Endothelial cell of umbilical vein (primary cell): ENCODE measurements around the gene TSFM. TPM values are rescaled to one million over a fixed set of nuclear protein-coding genes. Genes with fewer than 3 reads are reported as not detected.

Experiments
- BruUV-seq: library from RNA; stranded (reverse); fragments of 400-500 nt; replicated peaks from 2 replicates; lab custom pipeline; 2021; lab: Mats Ljungman, UMichigan
- CTCF ChIA-PET: fragments of 300-600, 350-600 bp; sonication (Branson Sonifier 250); formaldehyde crosslinking; loops from one replicate; lab custom pipeline; 2021; ENCODE audit warnings: antibody characterized with exemption, inconsistent platforms; lab: Charles Lee
- POLR2A ChIA-PET: fragments of 300-600, 350-600 bp; sonication (Branson Sonifier 250); formaldehyde crosslinking; loops from one replicate; lab custom pipeline; 2021; ENCODE audit warnings: antibody characterized with exemption, inconsistent platforms; lab: Charles Lee
- DNase-seq: peaks from one replicate; pipeline ENCODE4 v3.0.0-alpha.2; 2011; ENCODE audit warnings: low read depth, low spot score
- FAIRE-seq: peaks from 2 replicates; lab custom pipeline; 2011; peaks lifted over from hg19 to GRCh38; lab: Jason Lieb, UNC
- H2AFZ ChIP-seq: 2 replicates; pipeline ENCODE4 v1.6.0; 2012; ENCODE audit warnings: low read depth, low read length, control low read depth, inconsistent platforms
- H3K27ac ChIP-seq: 2 replicates; pipeline ENCODE4 v1.5.1; 2011; ENCODE audit warnings: low read depth, mild to moderate bottlenecking, control low read depth, low read length, moderate library complexity; ENCODE audit not compliant: insufficient read depth
- H3K27me3 ChIP-seq, 2 experiments: 2 replicates each; pipeline versions ENCODE4 v1.6.0 to v1.6.1; 2011; ENCODE audit warnings: low read length in 2 of 2, mixed read lengths in 1 of 2; ENCODE audit not compliant: control insufficient read depth in 2 of 2, insufficient read depth in 2 of 2
- H3K36me3 ChIP-seq, 2 experiments: 2 replicates in 1 of 2; 3 replicates in 1 of 2; pipeline ENCODE4 v1.5.1; 2011; ENCODE audit warnings: low read length in 2 of 2, mild to moderate bottlenecking in 1 of 2, moderate library complexity in 1 of 2; ENCODE audit not compliant: control insufficient read depth in 2 of 2, insufficient read depth in 2 of 2; ENCODE audit errors: extremely low read depth in 1 of 2
- H3K4me1 ChIP-seq: 3 replicates; pipeline ENCODE4 v1.5.1; 2011; ENCODE audit warnings: mild to moderate bottlenecking, low read length; ENCODE audit not compliant: control insufficient read depth, insufficient read depth; ENCODE audit errors: extremely low read depth
- H3K4me2 ChIP-seq: 2 replicates; pipeline ENCODE4 v1.6.1; 2011; ENCODE audit warnings: low read length, control low read depth, mixed read lengths; ENCODE audit not compliant: insufficient read depth
- H3K4me3 ChIP-seq, 3 experiments: fragments of 200-600 bp in 1 of 3; sonication (generic), shearing (Covaris generic) in 1 of 3; replicated peaks in 1 of 3; 2 replicates each; pipeline ENCODE4 v1.5.1; 2011 to 2016; ENCODE audit warnings: control low read depth in 3 of 3, low read length in 3 of 3, mild to moderate bottlenecking in 2 of 3, inconsistent platforms in 1 of 3, low read depth in 1 of 3, moderate library complexity in 1 of 3; ENCODE audit not compliant: insufficient read depth in 1 of 3
- H3K79me2 ChIP-seq: 2 replicates; pipeline ENCODE4 v1.6.0; 2012; ENCODE audit warnings: low read length, inconsistent platforms; ENCODE audit not compliant: control insufficient read depth, insufficient read depth
- H3K9ac ChIP-seq: replicated peaks from 2 replicates; pipeline ENCODE3; 2011; ENCODE audit warnings: low read length, control low read depth; ENCODE audit not compliant: insufficient read depth; ENCODE audit errors: extremely low read depth
- H3K9me1 ChIP-seq: replicated peaks from 3 replicates; pipeline ENCODE4 v1.6.0; 2011; ENCODE audit warnings: mild to moderate bottlenecking, low read length; ENCODE audit not compliant: control insufficient read depth, insufficient read depth; ENCODE audit errors: extremely low read depth
- H3K9me3 ChIP-seq: replicated peaks from 2 replicates; pipeline ENCODE4 v1.5.1; 2012; ENCODE audit warnings: low read length, inconsistent platforms; ENCODE audit not compliant: control insufficient read depth, insufficient read depth
- H4K20me1 ChIP-seq: replicated peaks from 2 replicates; pipeline ENCODE3; 2011; ENCODE audit warnings: mild to moderate bottlenecking, low read length; ENCODE audit not compliant: control insufficient read depth, insufficient read depth; ENCODE audit errors: extremely low read depth
- CTCF ChIP-seq, 2 donors: IDR thresholded peaks; 1 replicate in 1 of 2; 2 replicates in 1 of 2; pipeline ENCODE4 v1.5.1; 2011; ENCODE audit warnings: low read length in 2 of 2, mild to moderate bottlenecking in 2 of 2, moderate library complexity in 2 of 2, control low read depth in 1 of 2, inconsistent platforms in 1 of 2, low read depth in 1 of 2; ENCODE audit not compliant: insufficient read depth in 1 of 2; ENCODE audit errors: extremely low read depth in 1 of 2
- EZH2 ChIP-seq: IDR thresholded peaks from 2 replicates; pipeline ENCODE4 v1.6.1; 2012; ENCODE audit warnings: borderline replicate concordance, low read depth, mild to moderate bottlenecking, moderate library complexity, low read length, inconsistent platforms; ENCODE audit not compliant: severe bottlenecking
- FOS ChIP-seq: IDR thresholded peaks from 2 replicates; pipeline ENCODE4 v1.6.1; 2011; ENCODE audit warnings: mild to moderate bottlenecking, low read length, moderate library complexity, borderline replicate concordance; ENCODE audit not compliant: insufficient read depth
- GATA2 ChIP-seq: IDR thresholded peaks from 2 replicates; pipeline ENCODE4 v1.7.0; 2011; ENCODE audit warnings: low read depth, mild to moderate bottlenecking, moderate library complexity, mixed read lengths, low read length; ENCODE audit not compliant: insufficient read length, insufficient read depth
- JUN ChIP-seq: IDR thresholded peaks from 2 replicates; pipeline ENCODE4 v1.6.1; 2011; ENCODE audit warnings: borderline replicate concordance, low read depth; ENCODE audit not compliant: insufficient read length, insufficient read depth
- MYC ChIP-seq: IDR thresholded peaks from one replicate; pipeline ENCODE4 v1.6.1; 2011; ENCODE audit warnings: mild to moderate bottlenecking, low read depth, low read length
- POLR2A ChIP-seq: IDR thresholded peaks from 2 replicates; pipeline ENCODE4 v1.6.1; 2012; ENCODE audit warnings: low read depth, mild to moderate bottlenecking, control low read depth, low read length
- POLR2AphosphoS5 ChIP-seq: IDR thresholded peaks from 2 replicates; pipeline ENCODE4 v1.6.1; 2012; ENCODE audit warnings: low read depth, mild to moderate bottlenecking, control low read depth, low read length, moderate library complexity; ENCODE audit not compliant: insufficient read depth
- dilution Hi-C: fragments of 300-500 bp; cut with MboI; formaldehyde crosslinking; loops from one replicate; pipeline ENCODE4 v1.15.0; 2019; ENCODE audit warnings: low sequenced_read_pairs; ENCODE audit not compliant: extremely low pct_ligation_motif_present
- intact Hi-C: fragments of 100-400 bp; cut with micrococcal nuclease; formaldehyde crosslinking; loops from one replicate; pipeline ENCODE4 v1.10.0; 2022
- polyA plus RNA-seq, 4 experiments: library from polyadenylated mRNA; depleted of rRNA in 3 of 4; stranded (reverse) in 3 of 4; unstranded in 1 of 4; fragments of >200 nt; gene quantifications; 2 replicates each; pipeline versions ENCODE4 v1.2.1 to v1.2.3, GENCODE V29; 2011 to 2012; ENCODE audit warnings: missing spikeins in 1 of 4
- total RNA-seq: library from RNA; stranded (reverse); gene quantifications from 2 replicates; pipeline ENCODE4 v1.2.3, GENCODE V29; 2021
- TF ChIP-seq, protein P1 (sequence below): IDR thresholded peaks from 2 replicates; pipeline ENCODE4 v1.6.1; 2011; ENCODE audit not compliant: insufficient read depth, insufficient read length

Gene TSFM
- total and polyA plus RNA-seq, 2 donors (not counting 3 experiments of a cell fraction or from before 2014, with no cell fraction given) = 16.5 to 41.8 TPM

DNA sequence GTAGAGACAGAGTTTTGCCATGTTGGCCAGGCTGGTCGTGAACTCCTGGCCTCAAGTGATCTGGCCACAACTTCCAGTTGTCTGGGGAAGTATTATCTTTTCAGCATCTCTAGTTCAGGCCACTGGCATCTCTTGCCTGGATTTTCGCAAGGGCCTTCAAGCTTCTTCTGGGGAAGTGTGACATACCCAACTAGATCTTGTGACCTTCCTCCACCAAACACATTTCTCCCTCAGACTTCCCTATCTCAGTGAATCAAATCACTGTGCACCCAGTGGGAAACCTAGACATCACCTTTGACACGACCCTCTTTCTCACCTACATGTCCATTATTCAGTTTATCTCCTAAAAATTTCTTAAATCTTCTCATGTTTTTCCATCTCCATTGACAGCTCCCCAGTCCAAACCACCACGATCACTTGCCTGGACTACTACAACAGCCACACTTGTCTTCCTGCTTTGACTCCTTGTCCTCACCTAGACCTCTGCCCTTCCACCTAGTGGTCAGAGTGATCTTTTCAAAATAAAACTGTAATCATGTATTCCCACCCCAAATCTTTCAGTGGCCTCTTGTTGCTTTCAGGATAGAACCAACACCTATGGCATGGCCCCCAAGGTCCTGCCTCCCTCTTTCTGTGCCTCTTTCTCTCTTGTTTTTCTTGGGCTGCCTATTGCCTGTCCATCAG lies 6.9 kb upstream of the TSFM start:
- peaks cover 2% of the 10 kb centered on the region for H3K79me2 ChIP-seq
- no peak overlapping the region for H3K27ac ChIP-seq
- dilution Hi-C loops = no loop called here
- intact Hi-C loops = no loop called here
- BruUV-seq = no TSS peak
- H3K4me2 ChIP-seq = no peak overlapping the region
- no peaks in the 10 kb centered on the region for H3K9me3 ChIP-seq
- H3K36me3 ChIP-seq = peaks cover 0 to 3% of the 10 kb centered on the region in 2 experiments
- no peak overlapping the region for H3K9ac ChIP-seq
- H2AFZ ChIP-seq = no peak overlapping the region
- ChIA-PET POLR2A (no interaction called here), CTCF (interaction anchor here (2.0 to 3.0 kb wide), 2 partner anchors 7 to 19 kb away, joined by 7 to 8 read pairs; partner anchors contain the start of gene TSFM)
- no peaks in the 10 kb centered on the region for H3K27me3 ChIP-seq
- H3K4me1 ChIP-seq = peaks cover 13% of the 10 kb centered on the region
- DNase-seq = no peak
- FAIRE-seq = no peak
- H4K20me1 ChIP-seq = no peaks in the 10 kb centered on the region
- TF ChIP-seq POLR2AphosphoS5 (no peak), MYC (no peak), FOS (no peak), CTCF (IDR thresholded peaks at IDR 0.05; ENCODE audit: extremely low read depth in 1 of 2, insufficient read depth in 1 of 2, low read depth in 1 of 2, low read length in 2 of 2) (no peak), JUN (no peak), EZH2 (no peak), POLR2A (no peak), GATA2 (no peak)
- TF ChIP-seq, protein P1, sequence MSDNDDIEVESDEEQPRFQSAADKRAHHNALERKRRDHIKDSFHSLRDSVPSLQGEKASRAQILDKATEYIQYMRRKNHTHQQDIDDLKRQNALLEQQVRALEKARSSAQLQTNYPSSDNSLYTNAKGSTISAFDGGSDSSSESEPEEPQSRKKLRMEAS = no peak
- H3K4me3 ChIP-seq = no peak overlapping the region
- no peaks in the 10 kb centered on the region for H3K9me1 ChIP-seq
